Mammary epithelial cell (primary cell): ENCODE data around the gene MICU1.

Experiments
- EZH2 ChIP-seq: IDR thresholded peaks from 2 replicates; pipeline ENCODE4 v1.6.1; 2012; ENCODE audit warnings: low read length, inconsistent platforms, borderline replicate concordance
- TF ChIP-seq, protein P1 (sequence below), 2 donors: IDR thresholded peaks in 1 of 2; conservative IDR thresholded peaks in 1 of 2; 2 replicates each; pipeline ENCODE4 v1.5.1; 2011 to 2012; ENCODE audit warnings: inconsistent platforms in 2 of 2, low read length in 2 of 2, mild to moderate bottlenecking in 2 of 2, control low read depth in 1 of 2, low read depth in 1 of 2; ENCODE audit not compliant: insufficient read depth in 1 of 2; ENCODE audit errors: extremely low read depth in 1 of 2

DNA sequence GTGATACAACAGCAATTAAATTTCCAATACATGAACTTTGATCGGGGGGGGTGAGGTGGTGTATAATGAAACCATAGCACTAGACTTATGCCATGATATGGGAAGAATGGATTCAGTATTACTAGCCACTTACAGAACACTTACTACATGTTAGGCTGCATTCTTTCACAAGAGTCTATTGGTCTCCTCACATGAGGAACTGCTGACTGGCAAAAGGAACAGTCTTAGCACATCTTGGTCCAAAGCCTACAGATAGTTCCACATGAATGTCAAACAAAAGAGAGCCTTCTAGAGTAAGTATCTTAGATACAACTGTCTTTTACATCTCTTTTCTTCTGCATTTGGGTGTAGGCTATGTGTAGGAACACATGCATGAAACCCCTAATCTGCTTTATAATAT, 155.2 kb downstream of the MICU1 start:
- TF ChIP-seq, protein P1, sequence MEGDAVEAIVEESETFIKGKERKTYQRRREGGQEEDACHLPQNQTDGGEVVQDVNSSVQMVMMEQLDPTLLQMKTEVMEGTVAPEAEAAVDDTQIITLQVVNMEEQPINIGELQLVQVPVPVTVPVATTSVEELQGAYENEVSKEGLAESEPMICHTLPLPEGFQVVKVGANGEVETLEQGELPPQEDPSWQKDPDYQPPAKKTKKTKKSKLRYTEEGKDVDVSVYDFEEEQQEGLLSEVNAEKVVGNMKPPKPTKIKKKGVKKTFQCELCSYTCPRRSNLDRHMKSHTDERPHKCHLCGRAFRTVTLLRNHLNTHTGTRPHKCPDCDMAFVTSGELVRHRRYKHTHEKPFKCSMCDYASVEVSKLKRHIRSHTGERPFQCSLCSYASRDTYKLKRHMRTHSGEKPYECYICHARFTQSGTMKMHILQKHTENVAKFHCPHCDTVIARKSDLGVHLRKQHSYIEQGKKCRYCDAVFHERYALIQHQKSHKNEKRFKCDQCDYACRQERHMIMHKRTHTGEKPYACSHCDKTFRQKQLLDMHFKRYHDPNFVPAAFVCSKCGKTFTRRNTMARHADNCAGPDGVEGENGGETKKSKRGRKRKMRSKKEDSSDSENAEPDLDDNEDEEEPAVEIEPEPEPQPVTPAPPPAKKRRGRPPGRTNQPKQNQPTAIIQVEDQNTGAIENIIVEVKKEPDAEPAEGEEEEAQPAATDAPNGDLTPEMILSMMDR (conservative IDR thresholded peaks at IDR 0.05 in 1 of 2, IDR thresholded peaks at IDR 0.05 in 1 of 2; ENCODE audit: extremely low read depth in 1 of 2, insufficient read depth in 1 of 2, low read depth in 1 of 2, low read length in 2 of 2), result no peak
- no peak for TF ChIP-seq EZH2
